Natural killer cell (primary cell): ENCODE measurements around the gene DYNC2H1. TPM values are rescaled to one million over a fixed set of nuclear protein-coding genes. Genes with fewer than 3 reads are reported as not detected.

Experiments
- ATAC-seq, 3 donors: fragments of 150-1000 bp in 2 of 3; fragments of 200-7000 bp in 1 of 3; cut with Tn5 transposase; 1 replicate in 1 of 3; 2 replicates in 2 of 3; pipeline ENCODE4 v1.10.0; 2021; ENCODE audit warnings: mild to moderate bottlenecking in 2 of 3, moderate library complexity in 2 of 3
- DNase-seq, 2 donors: peaks; one replicate each; pipeline versions ENCODE4 v3.0.0 to v3.0.0-alpha.2; 2013 to 2021; ENCODE audit warnings: mixed read lengths in 1 of 2
- H3K27ac ChIP-seq: one replicate; pipeline ENCODE4 v1.5.1; 2013; ENCODE audit warnings: mild to moderate bottlenecking, low read length
- H3K27me3 ChIP-seq: one replicate; pipeline ENCODE4 v1.6.1; 2013; ENCODE audit warnings: low read length; ENCODE audit not compliant: control insufficient read depth, insufficient read depth
- H3K36me3 ChIP-seq: one replicate; pipeline ENCODE4 v1.6.1; 2013; ENCODE audit warnings: low read length; ENCODE audit not compliant: control insufficient read depth, insufficient read depth
- H3K4me1 ChIP-seq: one replicate; pipeline ENCODE4 v1.6.1; 2013; ENCODE audit warnings: low read length; ENCODE audit not compliant: control insufficient read depth, insufficient read depth
- H3K4me3 ChIP-seq: one replicate; pipeline ENCODE4 v1.5.1; 2013; ENCODE audit warnings: low read length
- H3K9me3 ChIP-seq: one replicate; pipeline ENCODE4 v1.6.1; 2013; ENCODE audit warnings: low read length; ENCODE audit not compliant: control insufficient read depth, insufficient read depth
- H3K27ac Mint-ChIP-seq, 2 donors: one replicate each; pipeline ENCODE4 v1.8.0; 2022; ENCODE audit warnings: mild to moderate bottlenecking in 2 of 2, mixed read lengths in 2 of 2, moderate library complexity in 1 of 2
- H3K27me3 Mint-ChIP-seq, 2 donors: one replicate each; pipeline ENCODE4 v1.8.0; 2022; ENCODE audit warnings: low read depth in 2 of 2, mixed read lengths in 2 of 2
- H3K36me3 Mint-ChIP-seq: one replicate; pipeline ENCODE4 v1.8.0; 2022; ENCODE audit warnings: mixed read lengths
- H3K4me1 Mint-ChIP-seq, 2 donors: one replicate each; pipeline ENCODE4 v1.8.0; 2022; ENCODE audit warnings: mixed read lengths in 2 of 2
- H3K4me3 Mint-ChIP-seq: one replicate; pipeline ENCODE4 v1.8.0; 2022; ENCODE audit warnings: mild to moderate bottlenecking, moderate library complexity, mixed read lengths
- H3K9me3 Mint-ChIP-seq, 2 donors: one replicate each; pipeline ENCODE4 v1.8.0; 2022; ENCODE audit warnings: mixed read lengths in 2 of 2
- WGBS: methylation state at CpG from one replicate; pipeline ENCODE4 v1.1.7; 2013; ENCODE audit warnings: missing lambda C conversion rate; ENCODE audit not compliant: insufficient coverage; 5-methylcytosine and 5-hydroxymethylcytosine counted together
- intact Hi-C: fragments of 100-400 bp; cut with micrococcal nuclease; formaldehyde crosslinking; loops from one replicate; pipeline ENCODE4 v1.14.2; 2022
- total RNA-seq, 4 donors: library from RNA; stranded (reverse); fragments of 120-200 nt in 1 of 4; gene quantifications; one replicate each; pipeline versions ENCODE4 v1.2.3 to v1.2.4, GENCODE V29; 2013 to 2022
- TF ChIP-seq, protein P1 (sequence below): fragments of 200-600 bp; IDR thresholded peaks from one replicate; pipeline ENCODE4 v1.8.0; 2022; ENCODE audit warnings: antibody characterized with exemption

The DYNC2H1 gene
- total RNA-seq, 3 donors from 2014 or later (not counting 1 experiment from before 2014, with no cell fraction given), result 4.1 to 7.5 (median 4.4) TPM

DNA sequence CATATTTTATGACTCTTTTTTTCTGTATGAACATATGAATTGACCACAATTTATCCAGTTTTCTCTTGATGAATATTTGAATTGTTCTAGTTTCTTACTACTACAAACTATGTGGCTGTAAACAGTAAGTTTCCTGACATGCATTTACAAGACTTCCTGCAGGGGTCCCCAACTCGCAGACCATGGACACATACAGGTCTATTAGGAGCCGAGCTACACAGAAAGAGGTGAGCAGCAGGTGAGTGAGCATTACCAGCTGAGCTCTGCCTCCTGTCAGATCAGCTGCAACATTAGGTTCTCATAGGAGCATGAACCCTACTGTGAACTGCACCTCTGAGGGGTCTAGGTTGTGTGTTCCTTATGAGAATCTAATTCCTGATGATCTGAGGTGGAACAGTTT is 379.4 kb downstream of the DYNC2H1 start:
- intact Hi-C loops, result no loop called here
- no peak for ATAC-seq
- WGBS, result 81% methylated on average over 2 of the region's 2 CpGs
- Mint-ChIP-seq H3K27ac (no peak overlapping the region), H3K36me3 (no peaks in the 10 kb centered on the region), H3K27me3 (no peaks in the 10 kb centered on the region), H3K9me3 (peaks cover under 1 to 7% of the 10 kb centered on the region in 2 donors), H3K4me3 (no peak overlapping the region), H3K4me1 (no peaks in the 10 kb centered on the region)
- H3K27ac ChIP-seq, result no peak overlapping the region
- no peaks in the 10 kb centered on the region for H3K4me1 ChIP-seq
- no peak overlapping the region for H3K4me3 ChIP-seq
- peaks cover 4% of the 10 kb centered on the region for H3K9me3 ChIP-seq
- no peak for DNase-seq
- H3K36me3 ChIP-seq, result no peaks in the 10 kb centered on the region
- no peaks in the 10 kb centered on the region for H3K27me3 ChIP-seq
- TF ChIP-seq, protein P1, sequence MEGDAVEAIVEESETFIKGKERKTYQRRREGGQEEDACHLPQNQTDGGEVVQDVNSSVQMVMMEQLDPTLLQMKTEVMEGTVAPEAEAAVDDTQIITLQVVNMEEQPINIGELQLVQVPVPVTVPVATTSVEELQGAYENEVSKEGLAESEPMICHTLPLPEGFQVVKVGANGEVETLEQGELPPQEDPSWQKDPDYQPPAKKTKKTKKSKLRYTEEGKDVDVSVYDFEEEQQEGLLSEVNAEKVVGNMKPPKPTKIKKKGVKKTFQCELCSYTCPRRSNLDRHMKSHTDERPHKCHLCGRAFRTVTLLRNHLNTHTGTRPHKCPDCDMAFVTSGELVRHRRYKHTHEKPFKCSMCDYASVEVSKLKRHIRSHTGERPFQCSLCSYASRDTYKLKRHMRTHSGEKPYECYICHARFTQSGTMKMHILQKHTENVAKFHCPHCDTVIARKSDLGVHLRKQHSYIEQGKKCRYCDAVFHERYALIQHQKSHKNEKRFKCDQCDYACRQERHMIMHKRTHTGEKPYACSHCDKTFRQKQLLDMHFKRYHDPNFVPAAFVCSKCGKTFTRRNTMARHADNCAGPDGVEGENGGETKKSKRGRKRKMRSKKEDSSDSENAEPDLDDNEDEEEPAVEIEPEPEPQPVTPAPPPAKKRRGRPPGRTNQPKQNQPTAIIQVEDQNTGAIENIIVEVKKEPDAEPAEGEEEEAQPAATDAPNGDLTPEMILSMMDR, result no peak

DNA sequence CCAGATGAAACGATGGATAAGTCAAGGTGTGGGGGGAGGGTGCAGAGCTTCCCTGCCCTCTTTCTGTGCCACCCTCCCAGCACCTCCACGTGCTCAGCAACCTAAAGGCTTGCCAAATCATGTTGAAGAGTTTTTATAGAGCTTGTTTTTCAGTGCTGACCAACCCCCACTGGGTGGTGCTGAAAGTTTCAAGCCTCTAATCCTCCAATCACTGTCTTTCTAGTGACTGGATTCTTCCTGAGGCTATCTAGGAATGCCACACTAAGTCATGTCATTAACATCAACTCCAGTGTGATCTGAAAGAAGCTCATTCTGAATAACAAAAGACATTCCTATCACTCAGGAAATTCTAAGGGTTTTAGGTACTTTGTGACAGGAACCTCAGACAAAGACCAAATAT is 382.6 kb downstream of the DYNC2H1 start:
- peaks cover 3 to 6% of the 10 kb centered on the region in 2 donors for H3K9me3 Mint-ChIP-seq
- Histone ChIP-seq H3K9me3 (peaks cover 11% of the 10 kb centered on the region), H3K27me3 (no peaks in the 10 kb centered on the region), H3K36me3 (no peaks in the 10 kb centered on the region), H3K4me3 (no peak overlapping the region), H3K4me1 (no peaks in the 10 kb centered on the region), H3K27ac (no peak overlapping the region)
- no peaks in the 10 kb centered on the region for H3K27me3 Mint-ChIP-seq
- H3K36me3 Mint-ChIP-seq, result no peaks in the 10 kb centered on the region
- 50% methylated on average over 1 of the region's 2 CpGs for WGBS
- H3K4me1 Mint-ChIP-seq, result no peaks in the 10 kb centered on the region
- TF ChIP-seq, protein P1, result no peak
- H3K27ac Mint-ChIP-seq, result no peak overlapping the region
- ATAC-seq (no peak), DNase-seq (no peak)
- H3K4me3 Mint-ChIP-seq, result no peak overlapping the region
- intact Hi-C loops, result no loop called here

DNA sequence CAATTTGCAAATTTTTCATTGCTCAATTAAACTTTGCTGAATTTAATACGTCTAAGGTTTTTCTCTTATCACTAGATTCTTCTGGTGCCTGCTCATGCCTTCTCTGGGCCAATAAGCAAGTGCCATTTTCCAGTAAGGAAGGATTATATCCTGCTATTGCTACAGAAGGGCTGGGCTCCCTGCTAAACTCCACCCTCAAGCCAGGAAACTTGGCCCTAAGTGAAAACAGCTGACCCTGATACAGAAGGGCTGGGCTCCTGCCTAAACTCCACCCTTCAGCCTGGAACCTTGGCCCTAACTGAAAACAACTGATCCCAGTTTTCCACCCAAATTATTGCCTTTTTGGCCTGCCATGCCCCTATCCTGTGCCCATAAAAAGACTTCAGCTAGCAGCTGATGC is 385.3 kb downstream of the DYNC2H1 start:
- no peak overlapping the region for H3K27ac Mint-ChIP-seq
- Histone ChIP-seq H3K27ac (no peak overlapping the region), H3K9me3 (peaks cover 11% of the 10 kb centered on the region), H3K4me3 (no peak overlapping the region), H3K27me3 (no peaks in the 10 kb centered on the region), H3K36me3 (no peaks in the 10 kb centered on the region), H3K4me1 (no peaks in the 10 kb centered on the region)
- no peaks in the 10 kb centered on the region for H3K36me3 Mint-ChIP-seq
- no peaks in the 10 kb centered on the region for H3K4me1 Mint-ChIP-seq
- TF ChIP-seq, protein P1, result no peak
- intact Hi-C loops, result no loop called here
- H3K4me3 Mint-ChIP-seq, result no peak overlapping the region
- peaks cover 7 to 8% of the 10 kb centered on the region in 2 donors for H3K9me3 Mint-ChIP-seq
- H3K27me3 Mint-ChIP-seq, result no peaks in the 10 kb centered on the region
- DNase-seq (no peak), ATAC-seq (no peak)
- whole genome bisulfite sequencing, result 80% methylated on average over 1 of the region's 1 CpG

DNA sequence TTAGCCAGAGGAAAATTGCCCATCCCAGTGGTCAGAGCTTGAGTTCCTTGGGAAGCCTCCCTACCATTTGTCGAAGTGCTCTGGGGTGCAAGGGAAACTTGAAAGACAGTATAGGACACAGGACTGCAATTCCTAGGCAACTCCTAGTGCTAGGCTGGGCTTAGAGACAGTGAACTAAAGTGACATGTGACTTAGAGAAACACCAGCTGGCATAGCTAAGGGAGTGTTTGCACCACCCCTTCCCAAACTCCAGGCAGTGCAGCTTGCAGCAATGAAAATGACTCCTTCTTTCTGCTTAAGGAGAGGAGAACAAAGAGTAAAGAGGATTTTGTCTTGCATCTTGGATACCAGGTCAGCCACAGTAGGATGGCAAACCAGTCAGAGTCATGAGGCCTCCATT is 388.0 kb downstream of the DYNC2H1 start:
- no peaks in the 10 kb centered on the region for H3K36me3 Mint-ChIP-seq
- no peak overlapping the region for H3K27ac ChIP-seq
- no peak overlapping the region for H3K27ac Mint-ChIP-seq
- H3K4me1 Mint-ChIP-seq, result no peaks in the 10 kb centered on the region
- H3K27me3 Mint-ChIP-seq, result no peaks in the 10 kb centered on the region
- H3K9me3 Mint-ChIP-seq, result peaks cover 8 to 17% of the 10 kb centered on the region in 2 donors
- peaks cover 7% of the 10 kb centered on the region for H3K9me3 ChIP-seq
- ATAC-seq, result no peak
- TF ChIP-seq, protein P1, result no peak
- no peak for DNase-seq
- H3K4me3 Mint-ChIP-seq, result no peak overlapping the region
- no peak overlapping the region for H3K4me3 ChIP-seq
- no peaks in the 10 kb centered on the region for H3K36me3 ChIP-seq
- intact Hi-C loops, result no loop called here
- H3K27me3 ChIP-seq, result no peaks in the 10 kb centered on the region
- no peaks in the 10 kb centered on the region for H3K4me1 ChIP-seq
- WGBS, result 92% methylated on average over 1 of the region's 1 CpG
